Measurements from ENCODE around the gene FSIP1. TPM values are rescaled to one million over a fixed set of nuclear protein-coding genes. Genes with fewer than 3 reads are reported as not detected.

The FSIP1 gene
- total and polyA plus RNA-seq, 8 donors: 0.11 to 0.64 (median 0.38) TPM

DNA sequence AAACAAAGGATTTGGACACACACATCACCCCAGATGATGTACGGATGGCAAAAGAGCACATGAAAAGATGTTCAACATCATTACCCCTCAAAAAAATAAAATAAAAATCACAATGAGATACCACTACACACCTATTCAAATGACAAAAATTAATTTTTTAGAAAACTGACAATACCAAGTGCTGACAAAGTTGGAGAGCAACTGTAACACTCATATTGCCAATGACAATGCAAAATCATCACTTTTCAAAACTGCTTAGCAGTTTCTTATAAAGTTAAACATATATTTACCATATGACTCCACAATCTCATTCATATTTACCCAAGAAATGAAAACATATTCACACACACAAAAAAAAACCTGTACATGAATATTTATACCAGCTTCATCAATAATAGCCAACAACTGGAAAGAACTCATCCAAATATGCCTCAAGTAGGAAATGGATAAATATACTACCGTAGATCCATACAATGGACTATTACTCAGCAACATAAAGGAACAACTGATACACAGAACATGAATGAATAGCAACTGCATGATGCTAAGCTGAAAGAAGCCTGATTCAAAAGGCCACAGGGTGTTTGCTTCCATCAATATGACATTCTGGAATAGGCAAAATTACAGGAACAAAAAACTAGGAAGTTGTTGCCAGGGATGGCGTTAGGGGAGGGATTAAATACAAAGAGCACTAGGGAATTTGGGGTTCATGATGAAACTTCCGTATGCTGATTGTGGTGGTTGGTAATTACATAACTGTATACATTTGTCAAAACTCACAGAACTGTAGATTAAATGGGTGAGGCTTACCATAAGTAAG, 1.3 kb downstream of the FSIP1 start:
- H3K4me3 ChIP-seq: no peak overlapping the region
- no peak overlapping the region for H3K27ac ChIP-seq
- FAIRE-seq: no peak
- no peak for DNase-seq
- ATAC-seq: no peak
- intact Hi-C loops (cut with DNase I): no loop called here
- peaks cover 0 to 7% (median 0%) of the 10 kb centered on the region in 4 donors for H3K27me3 ChIP-seq
- TF ChIP-seq, protein P1, sequence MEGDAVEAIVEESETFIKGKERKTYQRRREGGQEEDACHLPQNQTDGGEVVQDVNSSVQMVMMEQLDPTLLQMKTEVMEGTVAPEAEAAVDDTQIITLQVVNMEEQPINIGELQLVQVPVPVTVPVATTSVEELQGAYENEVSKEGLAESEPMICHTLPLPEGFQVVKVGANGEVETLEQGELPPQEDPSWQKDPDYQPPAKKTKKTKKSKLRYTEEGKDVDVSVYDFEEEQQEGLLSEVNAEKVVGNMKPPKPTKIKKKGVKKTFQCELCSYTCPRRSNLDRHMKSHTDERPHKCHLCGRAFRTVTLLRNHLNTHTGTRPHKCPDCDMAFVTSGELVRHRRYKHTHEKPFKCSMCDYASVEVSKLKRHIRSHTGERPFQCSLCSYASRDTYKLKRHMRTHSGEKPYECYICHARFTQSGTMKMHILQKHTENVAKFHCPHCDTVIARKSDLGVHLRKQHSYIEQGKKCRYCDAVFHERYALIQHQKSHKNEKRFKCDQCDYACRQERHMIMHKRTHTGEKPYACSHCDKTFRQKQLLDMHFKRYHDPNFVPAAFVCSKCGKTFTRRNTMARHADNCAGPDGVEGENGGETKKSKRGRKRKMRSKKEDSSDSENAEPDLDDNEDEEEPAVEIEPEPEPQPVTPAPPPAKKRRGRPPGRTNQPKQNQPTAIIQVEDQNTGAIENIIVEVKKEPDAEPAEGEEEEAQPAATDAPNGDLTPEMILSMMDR (IDR thresholded peaks at IDR 0.05): no peak
- no peaks in the 10 kb centered on the region for H3K9me3 ChIP-seq
- peaks cover 0 to 10% (median 9%) of the 10 kb centered on the region in 3 donors for H3K4me1 ChIP-seq
- no peaks in the 10 kb centered on the region for H3K36me3 ChIP-seq
- 85 to 89% methylated on average over 4 of the region's 4 CpGs for WGBS, 2 donors

DNA sequence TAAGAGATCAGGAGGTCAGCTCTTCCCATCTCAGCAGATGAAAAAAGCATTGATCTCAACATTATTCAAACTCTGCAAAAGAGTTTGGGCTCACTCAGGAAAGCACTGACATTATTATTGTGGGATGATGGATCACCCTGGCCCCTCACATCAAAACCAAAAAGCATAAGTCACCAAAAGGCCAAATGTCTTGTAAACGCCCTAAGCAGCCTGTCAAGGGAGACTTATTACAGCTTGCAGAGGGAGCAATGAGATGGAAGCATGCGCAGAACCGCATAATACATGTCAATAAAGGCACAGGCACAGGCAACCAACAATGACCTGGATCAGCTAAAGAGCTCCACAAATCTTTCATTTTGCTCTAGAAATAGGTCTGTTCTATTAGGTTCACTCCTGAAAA, 4.6 kb downstream of the FSIP1 start:
- no peak for DNase-seq
- Histone ChIP-seq H3K36me3 (no peaks in the 10 kb centered on the region), H3K27ac (no peak overlapping the region), H3K4me1 (peaks cover 0 to 4% (median 0%) of the 10 kb centered on the region in 3 donors), H3K27me3 (peaks cover 0 to 7% (median 0%) of the 10 kb centered on the region in 4 donors), H3K9me3 (no peaks in the 10 kb centered on the region), H3K4me3 (no peak overlapping the region)
- TF ChIP-seq, protein P1 (IDR thresholded peaks at IDR 0.05): no peak
- FAIRE-seq: no peak
- WGBS, 2 donors: 55 to 56% methylated on average over 3 of the region's 3 CpGs
- no peak for ATAC-seq
- intact Hi-C loops (cut with DNase I): no loop called here

DNA sequence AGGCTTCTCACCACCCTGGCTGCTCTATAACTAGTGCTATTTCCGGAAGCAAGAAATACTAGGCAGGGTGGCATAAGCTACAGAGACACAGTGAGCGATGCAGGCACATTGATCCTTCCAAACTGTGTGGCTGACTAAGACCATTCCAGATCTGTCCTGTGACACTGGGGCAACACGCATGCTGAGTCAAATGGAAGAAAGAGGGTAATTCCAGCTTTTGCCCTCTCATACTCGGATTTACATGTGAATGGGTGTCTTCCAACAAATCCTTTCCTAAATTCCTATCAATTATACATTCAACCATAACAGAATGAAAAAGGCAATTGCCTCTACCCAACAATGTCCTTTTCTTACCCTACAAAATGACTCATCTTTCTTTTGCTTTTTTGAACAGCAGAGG, 5.1 kb downstream of the FSIP1 start:
- 79 to 82% methylated on average over 4 of the region's 4 CpGs for WGBS, 2 donors
- H3K36me3 ChIP-seq: no peaks in the 10 kb centered on the region
- ATAC-seq (no peak), FAIRE-seq (no peak), DNase-seq (no peak)
- no peak overlapping the region for H3K4me3 ChIP-seq
- peaks cover 0 to 7% (median 0%) of the 10 kb centered on the region in 4 donors for H3K27me3 ChIP-seq
- no peaks in the 10 kb centered on the region for H3K9me3 ChIP-seq
- intact Hi-C loops (cut with DNase I): no loop called here
- H3K27ac ChIP-seq: no peak overlapping the region
- TF ChIP-seq, protein P1 (IDR thresholded peaks at IDR 0.05): no peak
- H3K4me1 ChIP-seq: peaks cover 0 to 4% (median 0%) of the 10 kb centered on the region in 3 donors

DNA sequence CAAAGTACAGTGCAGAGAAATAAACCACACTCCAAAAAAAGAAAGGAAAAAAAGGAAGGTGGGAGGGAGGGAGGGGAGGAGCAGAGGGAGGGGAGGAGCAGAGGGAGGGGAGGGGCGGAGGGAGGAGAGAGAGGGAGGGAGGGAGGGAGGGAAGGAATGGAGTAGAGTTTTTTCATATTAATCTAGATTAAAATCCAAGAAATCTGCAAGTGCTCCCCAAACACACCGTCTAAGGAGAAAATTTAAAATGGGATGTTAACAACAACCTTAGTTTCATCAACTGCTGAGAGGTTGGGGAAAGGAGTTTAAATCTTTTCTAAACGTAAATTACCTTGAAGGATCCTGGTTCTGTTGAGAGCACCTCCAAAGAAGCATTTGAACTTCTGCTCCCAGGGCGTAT, 6.6 kb downstream of the FSIP1 start:
- WGBS, 2 donors: 68 to 90% methylated on average over 3 to 4 of the region's 4 CpGs
- ATAC-seq (no peak), DNase-seq (no peak), FAIRE-seq (no peak)
- TF ChIP-seq, protein P1 (IDR thresholded peaks at IDR 0.05): no peak
- intact Hi-C loops (cut with DNase I): no loop called here
- H3K4me1 ChIP-seq: no peaks in the 10 kb centered on the region
- H3K27me3 ChIP-seq: peaks cover 0 to 7% (median 0%) of the 10 kb centered on the region in 4 donors
- no peak overlapping the region for H3K27ac ChIP-seq
- no peak overlapping the region for H3K4me3 ChIP-seq
- no peaks in the 10 kb centered on the region for H3K36me3 ChIP-seq
- no peaks in the 10 kb centered on the region for H3K9me3 ChIP-seq

DNA sequence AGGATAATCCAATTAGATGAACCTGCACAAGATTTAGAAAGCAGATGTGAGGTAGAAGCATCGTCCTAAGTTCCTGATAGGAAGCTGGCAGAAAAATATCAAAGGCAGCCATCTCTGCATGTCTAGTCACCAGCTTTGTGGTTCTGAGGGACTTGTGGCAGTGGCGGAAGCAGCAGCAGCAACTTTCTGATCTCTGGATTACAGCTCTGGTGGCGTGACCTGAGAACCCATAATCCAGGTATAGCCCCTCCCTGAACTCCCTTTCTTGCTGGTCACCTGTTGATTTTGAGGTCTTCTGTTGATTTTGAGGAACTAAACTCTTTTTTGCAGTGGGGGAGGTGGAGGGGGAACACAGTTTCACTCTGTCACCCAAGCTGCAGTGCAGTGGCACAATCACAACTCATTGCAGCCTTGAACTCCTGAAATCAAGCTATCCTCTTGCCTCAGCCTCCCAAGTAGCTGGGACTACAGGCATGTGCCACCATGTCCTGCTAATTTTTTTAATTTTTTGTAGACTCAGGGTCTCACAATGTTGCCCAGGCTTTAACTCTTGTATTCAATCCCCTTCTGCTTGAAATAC, 7.9 kb downstream of the FSIP1 start:
- 82 to 95% methylated on average over 3 of the region's 3 CpGs for WGBS, 2 donors
- H3K4me1 ChIP-seq: no peaks in the 10 kb centered on the region
- intact Hi-C loops (cut with DNase I): no loop called here
- TF ChIP-seq, protein P1 (IDR thresholded peaks at IDR 0.05): no peak
- H3K4me3 ChIP-seq: no peak overlapping the region
- DNase-seq (no peak), FAIRE-seq (no peak), ATAC-seq (no peak)
- no peaks in the 10 kb centered on the region for H3K36me3 ChIP-seq
- peaks cover 0 to 7% (median 0%) of the 10 kb centered on the region in 4 donors for H3K27me3 ChIP-seq
- H3K9me3 ChIP-seq: no peaks in the 10 kb centered on the region
- no peak overlapping the region for H3K27ac ChIP-seq
